ENCODE measurements around the gene OR9G4. TPM values are rescaled to one million over a fixed set of nuclear protein-coding genes. Genes with fewer than 3 reads are reported as not detected.

Gene OR9G4
- polyA plus RNA-seq, 1 donor from 2014 or later: not detected

DNA sequence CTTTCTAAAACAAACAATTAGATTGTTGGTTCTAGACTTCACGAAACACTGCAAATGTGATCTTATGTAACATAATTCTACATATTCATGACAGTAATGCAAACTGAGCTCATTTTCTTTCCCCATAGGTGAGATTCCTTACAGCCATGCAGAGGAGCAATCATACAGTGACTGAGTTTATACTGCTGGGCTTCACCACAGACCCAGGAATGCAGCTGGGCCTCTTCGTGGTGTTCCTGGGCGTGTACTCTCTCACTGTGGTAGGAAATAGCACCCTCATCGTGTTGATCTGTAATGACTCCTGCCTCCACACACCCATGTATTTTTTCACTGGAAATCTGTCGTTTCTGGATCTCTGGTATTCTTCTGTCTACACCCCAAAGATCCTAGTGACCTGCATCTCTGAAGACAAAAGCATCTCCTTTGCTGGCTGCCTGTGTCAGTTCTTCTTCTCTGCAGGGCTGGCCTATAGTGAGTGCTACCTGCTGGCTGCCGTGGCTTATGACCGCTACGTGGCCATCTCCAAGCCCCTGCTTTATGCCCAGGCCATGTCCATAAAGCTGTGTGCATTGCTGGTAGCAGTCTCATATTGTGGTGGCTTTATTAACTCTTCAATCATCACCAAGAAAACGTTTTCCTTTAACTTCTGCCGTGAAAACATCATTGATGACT lies 48.1 kb downstream of the OR9G4 start:
- no peak overlapping the region for H3K4me2 ChIP-seq (ENCODE audit: low read length)
- H3K79me2 ChIP-seq (replicated peaks; ENCODE audit: insufficient read depth, low read length): no peaks in the 10 kb centered on the region
- H3K9me3 ChIP-seq (ENCODE audit: low read length): no peaks in the 10 kb centered on the region
- no peaks in the 10 kb centered on the region for H4K20me1 ChIP-seq (ENCODE audit: insufficient read depth)
- H3K9me2 ChIP-seq (ENCODE audit: insufficient read depth, low read length): no peaks in the 10 kb centered on the region
- no peak overlapping the region for H3K27ac ChIP-seq (ENCODE audit: low read length)
- no peak overlapping the region for H3K9ac ChIP-seq (ENCODE audit: low read length)
- H3K36me3 ChIP-seq (ENCODE audit: insufficient read depth, low read length): no peaks in the 10 kb centered on the region
- H3F3A ChIP-seq (ENCODE audit: insufficient read depth, low read length, poor library complexity, severe bottlenecking): no peaks in the 10 kb centered on the region
- no peaks in the 10 kb centered on the region for H3K27me3 ChIP-seq (ENCODE audit: insufficient read depth, low read depth, low read length)
- H2AFZ ChIP-seq (ENCODE audit: low read depth, low read length): no peak overlapping the region
- H3K4me3 ChIP-seq (ENCODE audit: low read length): no peak overlapping the region
- TF ChIP-seq, protein P1, sequence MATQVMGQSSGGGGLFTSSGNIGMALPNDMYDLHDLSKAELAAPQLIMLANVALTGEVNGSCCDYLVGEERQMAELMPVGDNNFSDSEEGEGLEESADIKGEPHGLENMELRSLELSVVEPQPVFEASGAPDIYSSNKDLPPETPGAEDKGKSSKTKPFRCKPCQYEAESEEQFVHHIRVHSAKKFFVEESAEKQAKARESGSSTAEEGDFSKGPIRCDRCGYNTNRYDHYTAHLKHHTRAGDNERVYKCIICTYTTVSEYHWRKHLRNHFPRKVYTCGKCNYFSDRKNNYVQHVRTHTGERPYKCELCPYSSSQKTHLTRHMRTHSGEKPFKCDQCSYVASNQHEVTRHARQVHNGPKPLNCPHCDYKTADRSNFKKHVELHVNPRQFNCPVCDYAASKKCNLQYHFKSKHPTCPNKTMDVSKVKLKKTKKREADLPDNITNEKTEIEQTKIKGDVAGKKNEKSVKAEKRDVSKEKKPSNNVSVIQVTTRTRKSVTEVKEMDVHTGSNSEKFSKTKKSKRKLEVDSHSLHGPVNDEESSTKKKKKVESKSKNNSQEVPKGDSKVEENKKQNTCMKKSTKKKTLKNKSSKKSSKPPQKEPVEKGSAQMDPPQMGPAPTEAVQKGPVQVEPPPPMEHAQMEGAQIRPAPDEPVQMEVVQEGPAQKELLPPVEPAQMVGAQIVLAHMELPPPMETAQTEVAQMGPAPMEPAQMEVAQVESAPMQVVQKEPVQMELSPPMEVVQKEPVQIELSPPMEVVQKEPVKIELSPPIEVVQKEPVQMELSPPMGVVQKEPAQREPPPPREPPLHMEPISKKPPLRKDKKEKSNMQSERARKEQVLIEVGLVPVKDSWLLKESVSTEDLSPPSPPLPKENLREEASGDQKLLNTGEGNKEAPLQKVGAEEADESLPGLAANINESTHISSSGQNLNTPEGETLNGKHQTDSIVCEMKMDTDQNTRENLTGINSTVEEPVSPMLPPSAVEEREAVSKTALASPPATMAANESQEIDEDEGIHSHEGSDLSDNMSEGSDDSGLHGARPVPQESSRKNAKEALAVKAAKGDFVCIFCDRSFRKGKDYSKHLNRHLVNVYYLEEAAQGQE (IDR thresholded peaks at IDR 0.05; ENCODE audit: borderline replicate concordance): no peak
- TF ChIP-seq, protein P2, sequence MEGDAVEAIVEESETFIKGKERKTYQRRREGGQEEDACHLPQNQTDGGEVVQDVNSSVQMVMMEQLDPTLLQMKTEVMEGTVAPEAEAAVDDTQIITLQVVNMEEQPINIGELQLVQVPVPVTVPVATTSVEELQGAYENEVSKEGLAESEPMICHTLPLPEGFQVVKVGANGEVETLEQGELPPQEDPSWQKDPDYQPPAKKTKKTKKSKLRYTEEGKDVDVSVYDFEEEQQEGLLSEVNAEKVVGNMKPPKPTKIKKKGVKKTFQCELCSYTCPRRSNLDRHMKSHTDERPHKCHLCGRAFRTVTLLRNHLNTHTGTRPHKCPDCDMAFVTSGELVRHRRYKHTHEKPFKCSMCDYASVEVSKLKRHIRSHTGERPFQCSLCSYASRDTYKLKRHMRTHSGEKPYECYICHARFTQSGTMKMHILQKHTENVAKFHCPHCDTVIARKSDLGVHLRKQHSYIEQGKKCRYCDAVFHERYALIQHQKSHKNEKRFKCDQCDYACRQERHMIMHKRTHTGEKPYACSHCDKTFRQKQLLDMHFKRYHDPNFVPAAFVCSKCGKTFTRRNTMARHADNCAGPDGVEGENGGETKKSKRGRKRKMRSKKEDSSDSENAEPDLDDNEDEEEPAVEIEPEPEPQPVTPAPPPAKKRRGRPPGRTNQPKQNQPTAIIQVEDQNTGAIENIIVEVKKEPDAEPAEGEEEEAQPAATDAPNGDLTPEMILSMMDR (IDR thresholded peaks at IDR 0.05; ENCODE audit: poor library complexity, severe bottlenecking): no peak
- TF ChIP-seq RAD21 (conservative IDR thresholded peaks at IDR 0.05): no peak

DNA sequence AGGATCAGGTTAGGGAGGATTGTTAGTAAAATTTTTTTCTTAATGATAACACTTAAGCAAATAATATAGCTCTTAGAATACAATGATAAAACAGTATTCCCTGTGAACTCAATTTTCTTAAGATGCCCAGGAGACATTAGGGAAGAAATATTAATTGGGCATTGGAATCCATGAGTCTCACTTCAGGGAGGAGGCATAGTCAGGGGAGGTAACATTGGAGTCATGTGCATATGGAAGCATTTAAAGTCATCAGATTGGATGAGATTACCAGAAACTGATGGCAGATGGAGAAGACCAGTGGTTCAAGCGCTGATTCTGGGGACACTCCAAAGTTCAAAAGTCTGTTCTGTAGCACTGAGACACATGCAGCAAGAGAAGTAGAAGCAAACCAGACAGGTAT lies 49.7 kb downstream of the OR9G4 start, which contains the start of gene OR9G1:
Gene OR9G1, plus strand, starts transcription at position 301 of the 400 bp plus-strand sequence. CDS start 1,293 bp downstream, outside the sequence.
- Histone ChIP-seq H3K9ac (ENCODE audit: low read length) (no peak within 1 kb of the TSS), H3K9me3 (ENCODE audit: low read length) (no peaks in the 10 kb centered on the region)

DNA sequence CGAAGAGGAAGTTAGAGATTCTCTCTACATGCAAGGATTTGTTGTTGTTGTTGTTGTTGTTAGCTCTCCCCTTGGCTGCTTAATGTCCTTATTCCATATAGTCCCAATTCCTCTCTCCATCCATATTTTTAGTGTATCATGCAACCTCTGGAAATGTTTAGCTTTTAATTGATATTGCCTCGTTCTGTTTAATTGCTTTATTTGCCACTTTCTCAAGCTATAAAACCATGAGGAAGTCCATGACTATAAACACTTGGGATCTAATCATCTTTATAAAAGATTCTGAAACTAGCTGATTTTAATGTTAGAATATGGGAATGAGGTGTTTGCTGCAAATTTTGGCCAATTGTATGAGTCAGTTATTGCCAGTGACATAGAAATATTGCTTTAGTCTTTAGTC lies 55.1 kb downstream of the OR9G4 start:
- Histone ChIP-seq H3K4me2 (ENCODE audit: low read length) (no peak overlapping the region), H2AFZ (ENCODE audit: low read depth, low read length) (no peak overlapping the region), H3K4me3 (ENCODE audit: low read length) (no peak overlapping the region), H3K9me3 (ENCODE audit: low read length) (no peaks in the 10 kb centered on the region), H3K79me2 (replicated peaks; ENCODE audit: insufficient read depth, low read length) (no peaks in the 10 kb centered on the region), H3K27me3 (ENCODE audit: insufficient read depth, low read depth, low read length) (no peaks in the 10 kb centered on the region), H3F3A (ENCODE audit: insufficient read depth, low read length, poor library complexity, severe bottlenecking) (no peaks in the 10 kb centered on the region), H3K9me2 (ENCODE audit: insufficient read depth, low read length) (no peaks in the 10 kb centered on the region), H3K27ac (ENCODE audit: low read length) (no peak overlapping the region), H3K36me3 (ENCODE audit: insufficient read depth, low read length) (no peaks in the 10 kb centered on the region), H4K20me1 (ENCODE audit: insufficient read depth) (no peaks in the 10 kb centered on the region), H3K9ac (ENCODE audit: low read length) (no peak overlapping the region)
- TF ChIP-seq MXI1 (conservative IDR thresholded peaks at IDR 0.05; ENCODE audit: poor library complexity, severe bottlenecking) (no peak), EP300 (conservative IDR thresholded peaks at IDR 0.05; ENCODE audit: poor library complexity, severe bottlenecking) (no peak)

More for the DNA sequence above, 49.7 kb downstream of the OR9G4 start, which contains the start of gene OR9G1:
- no peak within 1 kb of the TSS for H2AFZ ChIP-seq (ENCODE audit: low read depth, low read length)
- H3K4me2 ChIP-seq (ENCODE audit: low read length): no peak within 1 kb of the TSS
- H3K79me2 ChIP-seq (replicated peaks; ENCODE audit: insufficient read depth, low read length): no peaks in the 10 kb centered on the region
- no peaks in the 10 kb centered on the region for H3K9me2 ChIP-seq (ENCODE audit: insufficient read depth, low read length)
- H4K20me1 ChIP-seq (ENCODE audit: insufficient read depth): no peaks in the 10 kb centered on the region
- H3K27me3 ChIP-seq (ENCODE audit: insufficient read depth, low read depth, low read length): no peaks in the 10 kb centered on the region
- no peak within 1 kb of the TSS for H3K27ac ChIP-seq (ENCODE audit: low read length)
- no peak within 1 kb of the TSS for H3K4me3 ChIP-seq (ENCODE audit: low read length)
- H3F3A ChIP-seq (ENCODE audit: insufficient read depth, low read length, poor library complexity, severe bottlenecking): no peaks in the 10 kb centered on the region
- TF ChIP-seq TAF1 (IDR thresholded peaks at IDR 0.05; ENCODE audit: low read depth) (no peak), EZH2 (IDR thresholded peaks at IDR 0.05; ENCODE audit: borderline replicate concordance, insufficient read depth, low read length, poor library complexity, severe bottlenecking) (no peak), RAD21 (conservative IDR thresholded peaks at IDR 0.05) (no peak), MXI1 (conservative IDR thresholded peaks at IDR 0.05; ENCODE audit: poor library complexity, severe bottlenecking) (no peak)
- no peaks in the 10 kb centered on the region for H3K36me3 ChIP-seq (ENCODE audit: insufficient read depth, low read length)

Small RNA genes lying within 50 kb of the gene (small RNA-seq; reads per million reads assigned to genes)
- gene AP001803.1 (0 reads per million in 3 experiments), gene MIR6128 (0 reads per million in 3 experiments)

Other genes with a start within 250 kb of the OR9G4 start
- not detected in 2 replicates for gene OR5M11, start 205.4 kb downstream of the OR9G4 start, polyA plus RNA-seq
- gene OR5M10, start 171.0 kb downstream of the OR9G4 start, polyA plus RNA-seq: not detected in 2 replicates
- not detected in 2 replicates for gene OR5M1, start 133.8 kb downstream of the OR9G4 start, polyA plus RNA-seq
- not detected in 2 replicates for gene OR5AP2, start 106.3 kb downstream of the OR9G4 start, polyA plus RNA-seq
- gene OR5AR1, start 85.0 kb downstream of the OR9G4 start, polyA plus RNA-seq: not detected in 2 replicates
- gene OR9G1, start 49.6 kb downstream of the OR9G4 start, polyA plus RNA-seq: not detected in 2 replicates
- not detected in 2 replicates for gene OR5AK2, start 240.2 kb upstream of the OR9G4 start, polyA plus RNA-seq

All from neural cell (in vitro differentiated cells).